Cardiac fibroblast (primary cell): ENCODE measurements around the gene APBA2.
A peak's percentile ranks its signal among the peaks of the same experiment; 100 is the strongest.

ENCODE experiments used
- DNase-seq, 2 donors: peaks; one replicate each; pipeline versions ENCODE4 v3.0.0 to v3.0.0-alpha.2; 2010; ENCODE audit warnings: low read depth in 2 of 2
- H3K4me3 ChIP-seq, 2 donors: replicated peaks in 1 of 2; 1 replicate in 1 of 2; 2 replicates in 1 of 2; pipeline ENCODE4 v1.5.1; 2011; ENCODE audit warnings: low read depth in 2 of 2, low read length in 2 of 2, mild to moderate bottlenecking in 2 of 2, moderate library complexity in 1 of 2
- TF ChIP-seq, protein P1 (sequence below): IDR thresholded peaks from one replicate; pipeline ENCODE4 v1.5.1; 2011; ENCODE audit warnings: low read depth, mild to moderate bottlenecking, low read length, inconsistent platforms

APBA2 gene

DNA sequence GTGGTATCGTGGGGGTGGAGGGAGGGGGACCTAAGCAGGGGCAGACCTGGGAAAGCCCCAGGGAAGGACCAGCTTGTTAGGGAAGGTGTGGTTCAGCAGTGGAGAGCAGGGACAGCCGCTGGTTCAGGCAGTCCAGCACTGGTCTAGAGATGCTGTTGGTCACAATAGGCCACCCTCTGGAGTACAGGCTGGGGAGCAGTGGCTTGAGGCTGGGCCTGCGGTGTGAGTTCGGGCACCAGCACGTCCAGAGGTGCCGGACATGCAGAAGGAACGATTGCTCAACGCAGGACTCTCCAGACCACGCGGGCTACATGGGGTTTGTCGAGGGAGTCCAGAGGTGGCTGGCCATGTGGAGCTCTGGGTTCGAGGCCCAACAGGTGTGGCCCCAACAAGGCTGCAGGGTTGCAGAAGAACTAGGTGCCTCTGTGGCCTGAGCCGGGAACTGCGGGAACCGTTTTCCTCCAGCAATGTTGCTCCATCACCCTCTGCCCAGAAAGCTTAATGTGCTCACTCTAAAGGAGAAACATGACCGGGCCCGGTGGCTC is 143.9 kb downstream of the APBA2 start:
- TF ChIP-seq, protein P1, sequence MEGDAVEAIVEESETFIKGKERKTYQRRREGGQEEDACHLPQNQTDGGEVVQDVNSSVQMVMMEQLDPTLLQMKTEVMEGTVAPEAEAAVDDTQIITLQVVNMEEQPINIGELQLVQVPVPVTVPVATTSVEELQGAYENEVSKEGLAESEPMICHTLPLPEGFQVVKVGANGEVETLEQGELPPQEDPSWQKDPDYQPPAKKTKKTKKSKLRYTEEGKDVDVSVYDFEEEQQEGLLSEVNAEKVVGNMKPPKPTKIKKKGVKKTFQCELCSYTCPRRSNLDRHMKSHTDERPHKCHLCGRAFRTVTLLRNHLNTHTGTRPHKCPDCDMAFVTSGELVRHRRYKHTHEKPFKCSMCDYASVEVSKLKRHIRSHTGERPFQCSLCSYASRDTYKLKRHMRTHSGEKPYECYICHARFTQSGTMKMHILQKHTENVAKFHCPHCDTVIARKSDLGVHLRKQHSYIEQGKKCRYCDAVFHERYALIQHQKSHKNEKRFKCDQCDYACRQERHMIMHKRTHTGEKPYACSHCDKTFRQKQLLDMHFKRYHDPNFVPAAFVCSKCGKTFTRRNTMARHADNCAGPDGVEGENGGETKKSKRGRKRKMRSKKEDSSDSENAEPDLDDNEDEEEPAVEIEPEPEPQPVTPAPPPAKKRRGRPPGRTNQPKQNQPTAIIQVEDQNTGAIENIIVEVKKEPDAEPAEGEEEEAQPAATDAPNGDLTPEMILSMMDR, result no peak
- no peak for DNase-seq
- no peak overlapping the region for H3K4me3 ChIP-seq

DNA sequence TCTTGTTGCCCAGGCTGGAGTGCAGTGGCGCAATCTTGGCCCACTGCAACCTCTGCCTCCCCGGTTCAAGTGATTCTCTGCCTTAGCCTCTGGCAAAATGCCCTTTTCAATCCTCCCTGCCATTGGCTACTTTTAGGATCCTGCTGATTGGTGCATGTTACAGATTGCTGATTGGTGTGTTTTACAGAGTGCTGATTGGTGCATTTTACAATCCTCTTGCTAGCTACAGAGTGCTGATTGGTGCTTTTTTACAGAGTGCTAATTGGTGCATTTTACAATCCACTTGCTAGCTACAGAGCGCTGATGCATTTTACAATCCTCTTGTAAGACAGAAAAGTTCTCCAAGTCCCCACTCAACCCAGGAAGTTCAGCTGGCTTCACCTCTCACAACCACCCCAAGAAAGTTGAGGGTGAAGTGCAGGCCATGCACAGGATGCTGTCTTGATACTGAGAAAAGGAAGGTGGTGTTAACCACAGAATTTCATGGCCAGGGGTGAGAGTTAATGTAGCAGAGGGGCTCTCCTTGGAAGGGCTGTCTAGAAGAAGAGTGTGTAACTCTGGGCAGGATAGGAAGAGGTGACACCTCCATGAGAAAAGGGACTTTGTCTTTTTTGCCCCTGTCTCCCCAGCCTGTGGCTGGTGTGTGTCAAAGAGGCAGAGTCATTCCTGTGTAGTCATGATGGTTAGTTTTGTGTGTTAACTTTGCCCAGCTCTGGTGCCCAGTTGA is 145.9 kb downstream of the APBA2 start:
- TF ChIP-seq, protein P1, result no peak
- H3K4me3 ChIP-seq, result no peak overlapping the region
- DNase-seq, result no peak

DNA sequence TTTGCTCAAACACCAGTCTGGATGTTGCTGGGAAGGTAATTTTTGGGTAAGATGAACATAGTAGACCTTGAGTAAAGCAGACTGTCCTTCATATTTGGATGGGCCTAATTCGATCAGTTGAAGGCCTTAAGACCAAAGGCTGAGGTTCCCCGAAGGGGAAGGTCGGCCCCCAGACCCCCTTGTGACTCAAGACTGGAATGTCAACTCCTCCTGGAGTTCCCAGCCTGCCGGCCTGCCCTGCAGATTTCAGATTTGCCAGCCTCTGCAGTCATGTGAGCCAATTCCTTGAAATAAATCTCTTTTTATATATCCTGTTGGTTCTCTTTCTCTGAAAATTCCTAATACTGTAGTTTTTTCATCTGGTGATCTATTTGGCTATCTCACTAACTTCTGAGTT is 146.5 kb downstream of the APBA2 start:
- no peak for DNase-seq
- H3K4me3 ChIP-seq, result no peak overlapping the region
- TF ChIP-seq, protein P1, result no peak

DNA sequence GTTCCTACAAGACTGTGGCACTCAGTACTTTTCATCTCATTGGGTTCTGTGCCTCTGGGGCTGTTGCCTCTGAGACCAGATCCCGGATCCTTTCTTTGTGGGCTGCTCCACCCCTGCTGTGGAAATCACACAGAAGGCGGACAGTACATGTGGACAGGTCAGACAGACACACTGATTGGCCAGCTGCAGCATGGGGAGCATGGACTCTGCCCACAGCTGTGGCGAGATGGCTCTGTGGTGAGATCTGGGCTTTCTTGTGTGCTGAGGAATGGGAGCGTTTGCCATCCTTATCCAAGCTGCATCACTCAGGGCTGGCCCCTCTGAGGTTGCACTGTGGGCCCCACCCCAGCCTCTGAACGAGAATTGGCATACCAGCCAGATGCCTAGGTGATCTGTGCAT is 147.0 kb downstream of the APBA2 start:
- TF ChIP-seq, protein P1, result no peak
- DNase-seq, result no peak
- no peak overlapping the region for H3K4me3 ChIP-seq

DNA sequence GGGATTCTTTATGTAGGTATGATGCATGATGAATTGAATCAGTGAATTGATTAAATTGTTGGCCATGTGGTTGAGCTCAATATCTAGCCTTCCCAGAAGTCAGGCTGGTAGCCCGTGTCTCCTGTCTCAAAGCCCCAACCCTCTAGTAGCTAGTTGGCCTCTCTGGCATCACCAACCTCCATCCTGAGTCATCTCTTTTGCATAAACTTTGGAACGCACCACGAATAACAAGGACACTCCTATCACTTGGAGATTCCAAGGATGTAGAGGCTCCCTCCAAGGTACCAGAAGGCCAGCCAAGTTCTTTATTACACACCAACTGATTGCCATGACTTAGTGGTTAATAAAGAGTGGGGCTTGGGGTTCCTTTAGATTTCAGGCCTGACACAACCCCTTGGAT is 148.4 kb downstream of the APBA2 start:
- TF ChIP-seq, protein P1, result no peak
- DNase-seq, result peak in 1 of 2 donors; percentile 16
- no peak overlapping the region for H3K4me3 ChIP-seq

DNA sequence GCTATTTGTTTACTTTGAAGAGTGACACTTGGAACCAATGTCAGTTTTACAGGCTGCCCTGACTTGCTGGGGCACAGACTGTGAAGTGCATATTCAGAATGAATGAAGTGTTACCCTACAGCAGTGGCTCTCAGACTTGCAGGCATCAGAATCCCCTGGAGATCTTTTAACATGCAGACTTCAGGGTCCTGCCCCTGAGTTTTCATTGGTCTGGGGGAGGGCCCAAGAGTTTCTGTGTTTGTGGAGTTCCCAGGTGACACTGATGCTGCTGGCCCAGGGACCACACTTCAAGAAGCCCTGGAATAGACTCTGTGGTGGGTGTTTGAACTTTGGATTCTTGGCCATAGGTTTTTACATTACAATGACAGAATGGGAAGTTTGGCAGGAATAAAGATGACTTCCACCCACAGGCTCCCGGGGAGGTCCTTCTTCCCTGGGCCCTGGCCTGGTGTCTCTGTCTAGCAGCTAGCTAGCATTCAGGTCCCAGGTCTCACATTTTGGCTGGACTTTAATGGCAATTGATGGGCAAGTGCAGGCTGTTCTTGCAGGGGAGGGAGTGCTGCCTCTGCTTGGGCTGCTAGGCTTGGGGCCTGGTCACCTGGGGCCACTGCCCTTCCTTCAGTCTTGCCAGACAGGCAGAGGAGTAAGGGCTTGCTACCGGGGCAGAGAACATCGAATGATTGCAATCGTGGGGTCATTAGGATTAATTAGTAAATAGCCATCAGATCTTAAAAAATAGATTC is 149.0 kb downstream of the APBA2 start:
- no peak for DNase-seq

More for the DNA sequence above, 149.0 kb downstream of the APBA2 start:
- TF ChIP-seq, protein P1, result no peak
- no peak overlapping the region for H3K4me3 ChIP-seq
